NK-92 treated with Interleukin-12 subunit alpha and Interleukin-12 subunit beta, amount 100 ng/mL, for 24 hours (cell line): ENCODE results near the gene CDK5.

ENCODE experiments used
- DNase-seq: peaks from one replicate; lab custom pipeline; 2025; lab: John Stamatoyannopoulos, UW

Gene CDK5

DNA sequence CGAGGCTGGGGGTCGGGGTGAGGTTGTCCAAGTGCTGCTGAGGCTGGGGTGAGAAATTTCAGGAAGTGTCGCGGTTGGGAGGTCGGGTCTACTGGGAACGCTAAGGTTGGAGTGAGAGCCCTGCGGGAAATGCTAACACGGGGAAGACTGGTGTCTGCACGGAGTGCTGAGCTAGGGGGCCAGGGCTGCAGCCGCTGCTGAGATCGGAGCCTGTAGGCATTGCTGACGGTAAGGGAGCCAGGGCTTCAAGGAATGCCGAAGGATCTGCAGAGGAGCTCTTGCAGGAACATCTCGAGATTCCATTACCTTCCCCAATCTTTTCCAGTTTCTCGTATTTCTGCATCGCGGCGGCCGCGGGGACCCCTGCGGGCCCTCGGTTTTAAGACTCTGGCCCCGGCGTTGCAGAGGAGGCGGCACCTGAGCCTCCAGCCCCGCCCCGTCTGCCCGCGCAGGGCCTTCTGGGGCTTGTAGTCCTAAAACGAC, at the start of gene CDK5:
Gene CDK5, minus strand, starts transcription at position 392 of the 483 bp plus-strand sequence. Its CDS starts 49 bp downstream, at position 343.
- DNase-seq: no peak

DNA sequence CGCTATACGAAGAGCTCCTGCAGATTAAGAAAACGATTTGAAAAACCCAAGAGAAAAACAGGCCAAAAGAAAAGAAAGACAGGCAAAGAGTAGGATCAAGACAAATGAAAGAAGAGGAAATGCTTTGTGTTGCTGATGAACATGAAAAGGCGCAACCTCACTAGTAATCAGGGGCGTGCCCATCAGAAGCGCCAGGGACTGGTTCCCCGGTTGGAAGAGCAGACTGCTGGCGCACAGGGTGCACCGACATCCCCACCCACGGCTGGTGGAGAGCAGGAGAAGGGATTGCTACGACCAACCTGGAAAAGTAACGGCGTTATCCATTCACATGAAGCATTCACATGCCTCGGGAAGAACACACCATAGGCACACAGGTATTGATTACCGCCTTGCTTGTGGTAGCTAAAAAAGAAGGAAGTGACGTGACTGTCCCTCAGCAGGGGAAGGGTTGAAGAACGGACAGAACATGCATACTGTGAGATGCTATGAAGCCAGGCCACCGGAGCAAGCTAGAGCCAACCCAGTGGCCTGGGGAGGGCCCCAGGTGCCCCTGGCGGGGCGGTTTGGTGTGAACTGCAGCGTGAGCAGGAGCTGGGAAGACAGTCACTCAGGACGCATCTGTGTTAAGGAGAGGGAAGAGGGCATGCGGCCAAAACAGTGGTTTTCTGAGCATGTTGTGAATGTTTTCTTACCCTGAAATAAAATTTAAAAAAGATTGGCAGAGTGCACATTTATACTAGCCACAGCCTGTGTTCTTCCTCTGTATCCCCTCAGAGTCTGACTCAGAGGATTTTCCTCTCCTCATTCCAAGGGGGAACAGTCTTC, 46.9 kb upstream of the CDK5 start:
- DNase-seq: no peak

DNA sequence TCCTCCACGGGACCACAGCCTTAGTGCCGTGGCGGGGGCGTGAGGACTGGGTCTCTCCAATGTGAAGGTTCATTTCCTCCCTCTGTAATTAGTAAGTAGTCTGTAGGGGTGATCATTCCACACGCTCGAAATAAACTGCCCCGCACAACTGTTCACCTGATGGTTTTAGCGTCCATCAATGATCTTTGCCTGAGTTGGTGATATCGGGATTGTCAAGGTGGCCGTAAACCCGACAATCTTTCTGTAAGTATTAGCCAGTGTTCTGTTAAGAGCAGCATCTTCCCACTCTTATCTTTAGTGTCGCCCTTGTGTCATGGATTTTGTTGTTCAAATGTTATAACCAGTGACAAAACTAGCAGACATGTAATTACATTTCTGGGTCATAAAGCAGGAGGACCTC, 46.3 kb upstream of the CDK5 start:
- no peak for DNase-seq

DNA sequence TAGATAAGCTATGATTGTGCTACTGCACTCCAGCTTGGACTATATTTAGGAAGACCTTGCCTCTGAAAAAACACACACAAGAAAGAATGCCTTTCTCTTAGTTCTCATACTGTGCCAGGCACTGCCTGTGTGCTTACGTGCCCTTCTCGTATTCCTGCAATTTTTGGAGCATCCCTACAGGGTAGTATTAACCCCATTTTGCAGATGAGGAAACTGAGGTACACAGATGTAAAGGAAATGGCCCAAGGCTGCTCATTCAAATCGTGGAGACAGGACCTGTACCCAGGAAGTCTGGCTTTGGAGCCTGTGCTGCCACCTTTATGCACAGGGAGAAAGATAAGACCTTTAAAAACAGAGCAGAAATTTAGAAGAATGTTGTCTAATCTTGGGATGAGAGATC, 45.3 kb upstream of the CDK5 start:
- no peak for DNase-seq

DNA sequence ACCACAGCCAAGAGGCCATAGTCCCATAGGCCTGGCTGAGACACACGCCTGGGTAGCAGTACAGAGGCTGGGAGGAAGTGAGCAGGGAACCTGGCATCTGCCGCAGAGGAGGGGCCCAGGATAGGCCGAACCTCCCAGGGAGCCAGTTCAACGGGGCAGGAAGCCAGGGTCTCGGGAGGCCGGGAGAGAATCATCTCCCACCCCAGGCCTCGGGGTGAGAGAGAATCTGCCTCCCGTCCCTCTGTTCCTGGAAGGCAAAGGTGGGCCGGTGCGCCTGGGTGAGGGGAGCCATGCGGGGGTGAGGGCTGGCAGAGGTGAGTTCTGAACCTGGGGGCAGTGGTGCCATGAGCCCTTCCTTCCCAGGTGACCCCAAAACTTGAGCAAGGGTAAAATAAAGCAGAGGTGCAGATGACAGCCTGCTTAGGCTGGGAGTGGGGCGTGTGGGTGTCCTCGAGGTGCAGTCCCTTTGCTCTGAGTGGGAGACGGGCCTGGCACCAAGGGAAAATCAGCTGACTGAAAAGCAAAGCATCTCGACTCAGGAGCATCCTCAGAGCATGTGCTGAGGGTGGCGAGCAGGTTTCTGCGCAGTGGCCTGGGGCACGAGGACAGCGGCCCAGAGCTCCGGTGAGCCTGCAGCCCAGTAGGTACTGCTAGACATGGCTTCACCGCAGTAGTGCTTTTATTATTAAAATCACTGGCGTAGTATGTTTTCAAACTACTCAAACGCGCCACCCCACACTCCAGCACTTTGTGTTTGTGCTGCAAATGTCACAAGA, 44.1 kb upstream of the CDK5 start:
- DNase-seq: no peak

DNA sequence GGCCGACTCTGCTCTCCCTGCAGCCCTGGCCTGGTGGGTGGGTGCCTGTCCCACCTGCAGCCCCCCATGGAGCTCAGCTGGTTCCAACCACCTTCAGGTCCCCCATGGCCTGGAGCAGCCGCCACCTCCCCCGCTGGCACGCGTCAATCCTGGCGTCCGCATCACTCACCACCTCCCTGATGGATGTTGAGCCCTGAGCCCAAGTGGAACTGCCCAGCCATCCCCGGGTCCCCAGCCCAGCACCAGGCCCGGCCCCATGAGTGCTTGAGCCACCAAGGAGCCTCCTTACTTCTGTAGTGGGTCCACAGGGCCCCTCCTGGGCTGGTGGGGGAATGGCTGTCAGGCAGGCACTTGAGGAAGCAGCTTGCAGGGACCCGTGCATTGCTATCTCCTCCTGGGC, 43.2 kb upstream of the CDK5 start:
- DNase-seq: no peak

DNA sequence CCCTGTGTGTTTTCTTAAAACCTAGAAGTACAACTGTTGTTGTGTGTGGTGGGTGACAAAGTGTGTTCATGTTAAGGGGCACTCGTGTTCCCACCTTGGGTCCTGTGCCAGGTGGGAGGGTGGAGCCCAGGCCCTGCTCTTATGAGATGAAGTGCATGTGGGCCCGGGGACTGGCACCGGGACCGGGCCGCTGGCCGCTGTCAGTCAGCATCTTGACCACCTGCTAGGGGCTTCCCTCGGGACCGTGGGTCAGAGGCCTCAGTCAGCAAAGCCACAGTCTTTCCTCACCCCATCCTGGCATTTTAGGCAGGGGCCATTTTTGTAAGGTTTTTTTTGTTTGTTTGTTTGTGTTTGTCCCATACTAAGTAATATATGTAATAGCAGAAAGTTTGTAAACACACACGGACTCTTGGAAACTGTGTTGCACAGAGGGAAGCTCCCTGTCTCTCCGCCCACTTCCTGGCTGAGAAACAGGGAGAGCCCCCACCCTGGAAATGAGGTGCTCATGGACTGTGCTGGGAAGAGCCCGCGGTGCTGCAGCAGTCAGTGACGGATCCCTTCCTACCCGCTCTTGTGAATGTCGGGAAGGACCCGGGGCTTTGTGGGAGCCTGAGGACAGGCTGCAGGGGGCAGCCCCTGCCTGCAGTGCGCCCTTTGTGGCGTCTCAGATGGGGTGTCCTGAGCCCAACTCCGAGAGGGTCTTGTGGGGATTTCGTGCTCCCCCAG, 42.0 kb upstream of the CDK5 start:
- no peak for DNase-seq

DNA sequence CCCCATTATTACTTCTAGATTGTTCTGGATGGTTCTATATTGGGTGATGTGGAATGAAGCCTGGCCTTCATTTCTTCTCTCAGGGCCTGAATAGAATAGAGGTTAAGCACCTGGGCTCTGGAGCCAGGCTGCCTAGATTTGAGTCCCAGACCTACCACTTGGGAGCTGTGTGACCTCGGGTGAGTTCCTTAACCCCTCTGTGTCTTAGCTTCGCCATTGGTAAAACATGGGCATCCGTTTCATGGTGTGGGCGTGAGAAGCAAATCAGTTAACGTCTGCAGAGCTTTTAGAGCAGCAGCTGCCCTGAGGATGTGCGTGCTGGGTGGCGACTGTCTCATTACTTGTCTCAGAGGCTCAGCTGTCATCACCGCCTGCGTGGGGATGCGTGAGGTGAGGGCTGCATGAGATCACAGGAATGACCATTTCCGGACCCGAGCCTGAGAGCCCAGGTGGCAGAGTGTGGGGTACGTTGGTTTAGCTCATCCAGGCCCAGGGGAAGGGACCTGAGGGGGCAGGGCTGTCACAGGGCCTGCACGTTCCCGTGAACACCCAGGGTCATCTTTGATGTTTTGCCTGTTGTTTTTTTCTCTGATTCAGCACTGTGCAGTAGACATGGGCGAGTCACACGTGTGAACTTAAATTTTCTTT, 38.3 kb upstream of the CDK5 start:
- DNase-seq: no peak

DNA sequence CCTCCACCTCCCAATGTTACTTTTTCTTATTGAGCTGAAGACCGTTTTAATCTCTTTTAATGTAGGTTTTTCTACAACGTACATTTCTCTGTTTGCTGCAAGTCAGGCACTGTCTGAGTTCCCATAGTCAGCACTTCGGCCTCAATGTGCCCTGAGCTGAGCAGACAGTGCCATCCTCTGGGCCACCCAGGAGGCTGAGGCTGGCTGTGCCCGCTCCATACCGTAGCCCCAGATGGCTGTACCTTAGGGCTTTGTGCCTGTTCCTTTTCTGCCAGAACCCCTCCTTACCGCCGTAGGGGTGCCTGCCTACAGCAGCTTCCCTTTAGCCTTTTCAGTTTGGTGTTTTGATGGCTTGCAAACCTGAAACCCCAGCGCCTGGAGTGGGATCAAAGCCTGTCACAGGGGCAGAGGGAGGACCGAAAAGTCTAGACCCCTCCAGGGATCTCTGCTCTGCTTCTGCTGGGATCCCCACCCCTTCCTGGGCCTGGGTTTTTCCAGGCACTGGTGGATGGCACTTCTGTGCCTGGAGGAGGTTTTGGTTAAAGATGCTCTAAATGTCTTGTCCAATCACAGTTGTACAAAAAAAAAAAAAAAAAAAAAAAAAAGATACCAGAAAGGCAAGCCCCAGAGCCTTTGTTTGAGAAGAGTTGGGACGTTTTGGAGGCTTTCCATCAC, 37.6 kb upstream of the CDK5 start:
- DNase-seq: no peak

DNA sequence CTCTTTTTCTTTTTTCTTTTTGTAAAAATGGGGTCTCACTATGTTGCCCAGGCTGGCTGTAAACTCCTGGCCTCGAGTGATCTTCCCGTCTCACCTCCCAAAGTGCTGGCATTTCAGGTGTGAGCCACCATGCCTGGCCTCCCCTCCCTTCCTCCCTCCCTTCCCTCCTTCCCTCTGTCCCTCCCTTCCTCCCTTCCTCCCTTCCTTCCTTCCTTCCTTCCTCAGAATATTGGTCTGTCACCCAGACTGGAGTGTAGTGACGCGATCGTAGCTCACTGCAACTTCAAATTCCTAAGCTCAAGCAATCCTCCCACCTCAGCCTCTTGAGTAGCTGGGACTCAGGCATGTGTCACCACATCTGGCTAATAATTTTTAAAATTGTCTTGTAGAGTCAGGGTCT, 37.0 kb upstream of the CDK5 start:
- no peak for DNase-seq

DNA sequence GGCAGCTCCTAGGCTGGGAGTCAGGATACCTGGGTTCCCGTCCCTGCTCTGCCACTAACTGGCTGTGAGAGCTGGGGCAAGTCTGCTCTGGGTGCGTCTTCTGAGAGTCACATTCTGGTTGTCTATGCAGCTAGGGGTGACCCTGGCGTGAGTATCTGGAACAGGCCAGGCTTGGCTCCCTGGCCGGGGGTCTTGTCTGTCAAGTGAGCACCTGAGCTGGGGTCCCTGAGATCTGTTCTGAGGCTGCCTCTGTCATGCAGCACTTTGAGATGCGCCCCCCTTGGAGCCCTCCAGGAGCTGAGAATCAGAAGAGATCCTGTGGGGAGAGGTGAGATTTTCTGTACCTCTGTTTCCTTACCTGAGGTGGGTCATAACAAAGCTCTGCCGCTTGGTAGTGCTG, 36.1 kb upstream of the CDK5 start:
- DNase-seq: no peak

DNA sequence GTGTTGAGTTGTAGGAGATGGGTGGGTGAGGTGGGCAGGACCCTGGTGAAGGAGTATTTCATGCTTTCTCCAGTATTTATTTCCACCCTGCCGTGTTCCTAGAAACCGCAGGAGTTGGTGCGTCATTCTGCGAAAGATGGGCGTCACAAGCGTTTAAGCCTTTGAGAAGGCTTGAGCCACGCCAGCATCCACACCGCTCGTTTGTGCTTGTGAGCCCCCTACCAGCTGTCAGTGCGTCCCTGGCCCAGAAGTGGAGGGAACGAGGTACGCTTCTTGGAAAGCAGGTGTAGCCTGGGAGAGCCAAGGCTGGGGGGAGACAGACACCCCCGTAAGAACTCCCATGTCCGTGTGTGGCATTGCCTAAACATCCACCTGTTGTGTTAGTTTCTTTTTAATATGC, 34.3 kb upstream of the CDK5 start:
- DNase-seq: no peak

DNA sequence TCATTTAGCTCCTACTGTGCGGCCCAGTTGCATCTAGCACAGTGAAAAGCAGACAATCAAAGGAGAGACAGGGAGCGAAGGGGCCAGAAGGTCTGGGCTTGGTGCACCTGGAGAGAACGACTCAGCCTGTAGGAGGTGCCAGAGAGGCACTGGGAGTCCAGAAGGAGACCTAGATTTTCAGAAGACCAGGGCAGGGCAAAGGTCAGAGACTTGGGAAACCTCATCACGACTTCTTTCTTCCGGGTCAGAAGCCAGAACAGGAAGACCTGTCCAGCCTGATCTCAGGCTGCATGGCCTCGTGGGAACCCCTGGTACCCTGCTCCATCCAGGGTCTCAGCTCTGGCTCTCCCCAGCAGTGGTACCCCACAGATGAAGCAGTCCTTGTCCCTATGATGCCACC, 33.7 kb upstream of the CDK5 start:
- DNase-seq: no peak

DNA sequence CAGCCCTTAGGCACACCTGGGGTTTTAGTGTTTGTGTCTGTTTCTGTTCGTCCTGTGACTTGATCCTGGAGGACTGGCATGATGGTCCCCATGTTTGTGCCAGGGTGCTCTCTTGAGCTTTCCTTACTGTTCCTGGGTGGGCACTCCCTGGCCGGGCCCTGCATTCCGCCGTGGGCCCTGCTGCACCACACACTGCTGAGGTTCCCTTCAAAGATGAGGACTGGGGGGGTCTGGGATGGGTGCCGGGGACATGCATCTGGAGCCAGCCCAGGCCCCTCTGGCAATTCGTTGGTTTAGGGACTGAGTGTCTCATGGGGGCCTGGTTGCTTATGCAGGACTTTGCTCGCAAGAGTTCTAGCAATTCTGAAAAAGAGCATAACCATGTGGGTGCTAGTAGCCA, 33.3 kb upstream of the CDK5 start:
- DNase-seq: no peak

DNA sequence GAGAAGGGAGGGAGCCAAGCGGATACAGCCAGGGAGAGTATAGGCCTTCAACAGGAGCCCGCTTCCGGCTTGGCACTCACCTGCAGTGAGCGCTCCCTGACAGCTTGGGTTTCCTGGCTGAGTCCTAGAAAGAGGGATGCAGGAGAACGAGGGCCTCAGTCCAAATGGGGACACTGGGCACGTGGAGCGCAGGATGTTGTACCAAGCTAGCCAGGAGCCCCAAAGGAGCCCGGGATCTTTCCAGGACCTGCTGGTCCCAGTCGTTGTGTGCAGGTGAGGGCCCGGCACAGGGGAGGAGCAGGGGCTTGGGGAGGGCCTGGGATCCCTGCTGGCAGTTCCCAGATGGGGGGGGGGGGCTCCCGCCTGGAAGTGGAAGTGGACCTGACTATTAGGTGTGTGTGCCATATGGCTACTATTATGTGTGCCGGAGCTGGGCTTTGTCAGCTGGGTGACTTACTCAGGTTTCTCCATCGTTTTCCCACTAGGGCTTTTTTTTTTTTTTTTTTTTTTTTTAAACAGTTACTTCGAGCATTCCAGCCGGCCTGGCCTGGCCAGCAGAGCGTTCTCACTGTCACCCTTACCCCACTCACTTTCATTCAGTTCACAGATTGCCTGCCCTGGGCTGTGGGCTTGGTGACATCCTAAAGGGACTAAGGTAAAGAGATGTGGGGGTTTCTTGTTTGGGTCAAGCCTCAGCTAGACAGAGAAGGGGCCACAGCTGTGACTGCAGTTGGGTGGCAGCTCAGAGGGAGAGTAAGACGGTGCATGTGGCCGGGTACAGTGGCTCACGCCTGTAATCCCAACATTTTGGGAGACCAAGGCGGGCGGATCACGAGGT, 32.4 kb upstream of the CDK5 start:
- no peak for DNase-seq

DNA sequence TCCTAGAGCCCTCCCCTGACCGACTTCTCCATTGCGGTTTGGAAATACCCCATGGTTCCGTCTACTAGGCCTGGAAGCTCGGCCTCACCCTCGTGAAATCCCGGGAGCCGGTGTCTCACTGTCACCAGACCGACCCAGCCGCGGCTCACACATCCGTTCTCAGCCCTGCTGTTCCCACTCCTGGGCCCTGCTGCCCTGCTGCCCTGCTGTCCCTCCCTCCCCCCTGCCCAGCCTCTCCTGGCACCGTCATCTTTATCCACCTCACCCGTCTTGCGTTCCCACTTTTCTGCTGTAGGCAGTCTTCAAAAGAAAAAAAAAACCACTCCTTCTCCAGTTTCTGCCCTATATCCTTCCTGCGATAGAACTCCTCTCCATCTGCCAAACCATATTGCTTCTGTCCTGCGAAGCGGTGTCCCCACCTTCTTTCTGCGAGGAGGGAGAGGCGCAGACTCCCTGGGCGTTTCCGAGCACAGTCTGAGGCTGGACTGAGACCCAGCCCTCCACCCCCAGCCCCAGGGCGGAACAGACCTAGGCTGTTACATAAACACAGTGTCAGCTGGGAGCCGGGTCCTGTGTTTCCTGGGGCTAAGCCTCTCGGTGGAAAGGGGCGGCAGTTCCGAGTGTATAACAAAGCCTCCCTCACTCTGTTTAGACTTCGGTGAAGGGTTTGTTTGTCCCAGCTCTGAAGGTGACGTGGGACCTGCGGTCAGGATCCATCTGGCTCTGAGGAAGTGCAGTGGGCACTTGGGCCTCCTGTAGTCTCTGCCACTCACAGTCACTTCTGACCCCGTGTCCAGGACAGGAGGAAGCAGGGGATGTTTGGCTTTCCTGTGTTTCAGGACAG, 31.4 kb upstream of the CDK5 start:
- DNase-seq: no peak

DNA sequence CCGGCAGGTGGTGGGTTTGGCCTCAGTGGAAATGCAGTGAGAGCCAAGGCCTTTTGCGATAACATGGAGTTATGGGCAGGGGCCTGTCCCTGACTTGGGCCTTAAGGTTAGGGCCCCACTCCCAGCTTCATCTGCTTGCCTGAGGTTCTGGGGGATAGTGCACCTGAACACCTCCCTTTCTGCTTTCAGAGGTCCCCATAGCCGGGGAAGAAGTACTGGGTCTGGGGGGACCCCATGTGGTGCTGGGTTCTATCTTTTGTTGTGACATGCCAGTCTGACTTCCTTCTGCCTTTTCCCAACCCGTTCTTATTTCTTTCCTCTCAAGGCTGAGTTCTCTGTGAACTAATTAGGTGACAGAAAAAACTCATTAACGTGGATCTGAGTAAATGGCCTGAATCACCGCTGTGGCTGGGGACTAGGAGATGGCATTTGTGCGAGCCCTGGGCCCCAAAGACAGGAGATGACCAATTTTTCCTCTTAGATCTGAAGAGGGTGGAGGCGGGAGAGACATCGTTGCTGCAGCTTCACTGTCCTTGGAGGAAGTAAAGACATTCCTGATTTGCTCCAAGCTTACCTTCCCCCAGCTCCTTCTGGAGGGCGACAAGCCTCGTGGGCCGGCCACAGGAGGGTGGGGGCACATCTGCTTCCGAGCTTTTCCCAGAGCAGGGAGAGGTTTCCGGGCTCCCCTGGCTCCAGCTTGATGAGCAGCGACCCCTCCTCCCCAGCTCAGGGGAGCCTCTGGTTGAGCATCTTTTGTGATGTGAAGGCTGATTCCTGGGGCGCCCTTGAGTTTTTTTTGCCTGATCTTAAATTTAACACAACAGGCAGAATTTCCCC, 30.5 kb upstream of the CDK5 start:
- DNase-seq: no peak

DNA sequence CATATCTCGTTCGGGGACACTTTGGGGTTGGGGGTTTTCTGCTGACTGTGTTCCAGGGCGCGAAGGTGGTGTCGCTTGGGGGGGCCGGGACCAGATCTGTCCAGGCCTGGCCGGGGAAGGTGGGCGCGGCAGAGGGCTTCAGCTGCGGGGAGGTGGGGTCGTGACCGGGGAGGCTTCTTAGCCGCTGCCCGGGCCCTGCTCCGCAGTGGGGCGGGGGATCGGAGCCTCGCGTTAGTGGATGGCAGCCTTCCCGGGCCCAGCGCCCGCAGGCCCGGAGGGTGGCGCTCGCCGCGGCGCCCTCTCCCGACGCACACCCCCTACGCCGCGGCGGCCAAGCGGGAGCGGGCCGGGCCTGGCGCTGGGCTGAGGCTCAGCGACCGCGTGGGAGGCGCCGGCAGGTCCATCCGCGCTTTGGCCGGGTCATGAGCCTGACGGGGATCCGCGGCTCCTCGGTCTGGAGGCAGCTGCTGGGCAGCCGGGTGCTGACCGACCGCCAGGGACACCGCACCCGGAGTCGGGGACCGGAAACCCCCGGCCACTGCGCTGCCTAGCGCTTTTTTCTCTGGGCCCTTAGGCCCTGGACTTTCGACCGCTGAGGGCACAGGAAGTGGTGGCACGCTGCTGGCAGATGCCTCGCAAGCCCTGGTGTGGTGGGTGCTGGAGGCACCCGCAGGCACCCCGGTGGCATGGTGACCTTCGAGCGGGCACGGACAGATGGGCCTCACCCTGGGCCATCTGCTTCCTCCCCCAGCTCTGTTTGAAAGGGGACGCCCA, 29.7 kb upstream of the CDK5 start:
- peak; percentile 62 for DNase-seq
